OCI-LY3 (cell line): ENCODE measurements around the gene KANK3.
"Not testable (repeated sequence)": the region's sequence is repeated elsewhere in the genome, so short reads cannot be mapped to it uniquely, and the experiment has no call there.

Experiments used
- H2AFZ ChIP-seq: fragments of 200-600, 300-600 bp; shearing (Covaris generic); 2 replicates; pipeline ENCODE4 v1.6.0; 2014; ENCODE audit warnings: antibody characterized with exemption, low read depth, low read length
- H3K27ac ChIP-seq: fragments of 200-600, 300-600 bp; sonication (generic); 2 replicates; pipeline ENCODE4 v1.5.1; 2014; ENCODE audit warnings: mild to moderate bottlenecking, low read length, moderate library complexity, mixed read lengths
- H3K27me3 ChIP-seq: fragments of 200-600, 300-600 bp; sonication (generic); 2 replicates; pipeline ENCODE4 v1.6.1; 2014; ENCODE audit warnings: low read depth, low read length, mixed read lengths
- H3K36me3 ChIP-seq: fragments of 200-600, 300-600 bp; sonication (generic); replicated peaks from 2 replicates; pipeline ENCODE3; 2014; ENCODE audit warnings: low read depth, low read length, mixed read lengths
- H3K4me1 ChIP-seq: fragments of 300-600, 200-600 bp; sonication (generic); 2 replicates; pipeline ENCODE4 v1.6.1; 2014; ENCODE audit warnings: low read length, mixed read lengths
- H3K4me2 ChIP-seq: fragments of 200-600, 300-600 bp; sonication (generic); 2 replicates; pipeline ENCODE4 v1.6.1; 2014; ENCODE audit warnings: low read length, mixed read lengths
- H3K4me3 ChIP-seq: fragments of 300-600, 200-600 bp; sonication (generic); 2 replicates; pipeline ENCODE4 v1.5.1; 2014; ENCODE audit warnings: antibody characterized with exemption, mild to moderate bottlenecking, low read length, moderate library complexity
- H3K79me2 ChIP-seq: fragments of 300-600, 200-600 bp; shearing (Covaris generic); 2 replicates; pipeline ENCODE4 v1.6.1; 2014; ENCODE audit warnings: mild to moderate bottlenecking, low read length, mixed read lengths
- H3K9ac ChIP-seq: fragments of 300-600, 200-600 bp; shearing (Covaris generic); 2 replicates; pipeline ENCODE4 v1.6.0; 2014; ENCODE audit warnings: mild to moderate bottlenecking, low read length, moderate library complexity
- H3K9me3 ChIP-seq: fragments of 200-600, 300-600 bp; shearing (Covaris generic); 2 replicates; pipeline ENCODE4 v1.6.1; 2014; ENCODE audit warnings: low read length, mixed read lengths; ENCODE audit not compliant: insufficient read depth
- H4K20me1 ChIP-seq: fragments of 200-600, 300-600 bp; sonication (generic); 2 replicates; pipeline ENCODE4 v1.6.1; 2016; ENCODE audit warnings: low read length, mixed read lengths; ENCODE audit not compliant: insufficient read depth
- EZH2phosphoT487 ChIP-seq: fragments of 200-600 bp; shearing (Covaris generic); IDR thresholded peaks from 2 replicates; pipeline ENCODE4 v1.6.1; 2018; ENCODE audit warnings: antibody characterized with exemption, mixed run types, low read depth
- TF ChIP-seq, protein P1 (sequence below): fragments of 200-600, 300-600 bp; sonication (generic); IDR thresholded peaks from 2 replicates; pipeline ENCODE4 v1.5.1; 2014; ENCODE audit warnings: antibody characterized with exemption, low read length, low read depth

Gene KANK3

DNA sequence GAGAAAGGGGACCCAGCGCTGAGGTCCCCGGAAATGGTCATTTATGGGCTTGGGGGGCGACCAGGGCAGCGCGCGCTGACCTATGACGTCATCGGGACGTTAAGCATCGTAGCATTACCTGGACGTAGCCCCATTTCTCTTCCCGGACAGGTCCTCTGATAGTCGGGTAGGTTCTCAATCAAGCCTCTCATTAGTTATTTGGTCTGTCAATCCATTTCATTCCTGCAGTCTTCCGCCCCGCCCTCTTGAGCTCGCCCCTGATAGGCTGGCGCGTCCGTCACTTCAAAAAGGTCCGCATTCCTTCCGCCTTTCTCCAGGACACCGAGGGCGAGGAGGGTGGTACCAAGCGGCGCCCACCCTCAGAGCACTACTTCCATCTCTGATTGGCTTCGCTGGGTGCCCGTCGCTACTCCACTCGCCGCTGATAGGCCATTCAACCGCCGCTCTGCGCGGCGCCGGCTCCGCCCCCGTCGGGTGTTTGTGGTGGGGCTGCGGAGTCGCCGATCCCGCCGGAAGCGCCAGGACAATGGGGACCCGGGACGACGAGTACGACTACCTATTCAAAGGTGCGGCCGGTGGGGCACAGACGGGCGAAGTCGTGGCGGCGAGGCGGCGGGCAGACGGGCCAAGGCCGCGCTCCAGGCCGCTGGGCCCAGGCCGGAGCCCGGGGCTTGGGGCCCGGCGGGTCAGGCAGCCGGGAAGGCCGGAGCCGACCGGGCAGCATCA, 47.0 kb upstream of the KANK3 start, which contains the start of gene RAB11B:
Gene RAB11B, plus strand, starts transcription at position 470 of the 726 bp plus-strand sequence. Its CDS starts 57 bp downstream, at position 527.
- peak within 1 kb of the TSS; percentile 58 for H2AFZ ChIP-seq
- peak within 1 kb of the TSS; percentile 97 for H3K9ac ChIP-seq
- peak within 1 kb of the TSS; percentile 85 for H3K4me3 ChIP-seq
- peaks cover 33% of the 10 kb centered on the region for H4K20me1 ChIP-seq
- TF ChIP-seq EZH2phosphoT487, result no peak
- TF ChIP-seq, protein P1, sequence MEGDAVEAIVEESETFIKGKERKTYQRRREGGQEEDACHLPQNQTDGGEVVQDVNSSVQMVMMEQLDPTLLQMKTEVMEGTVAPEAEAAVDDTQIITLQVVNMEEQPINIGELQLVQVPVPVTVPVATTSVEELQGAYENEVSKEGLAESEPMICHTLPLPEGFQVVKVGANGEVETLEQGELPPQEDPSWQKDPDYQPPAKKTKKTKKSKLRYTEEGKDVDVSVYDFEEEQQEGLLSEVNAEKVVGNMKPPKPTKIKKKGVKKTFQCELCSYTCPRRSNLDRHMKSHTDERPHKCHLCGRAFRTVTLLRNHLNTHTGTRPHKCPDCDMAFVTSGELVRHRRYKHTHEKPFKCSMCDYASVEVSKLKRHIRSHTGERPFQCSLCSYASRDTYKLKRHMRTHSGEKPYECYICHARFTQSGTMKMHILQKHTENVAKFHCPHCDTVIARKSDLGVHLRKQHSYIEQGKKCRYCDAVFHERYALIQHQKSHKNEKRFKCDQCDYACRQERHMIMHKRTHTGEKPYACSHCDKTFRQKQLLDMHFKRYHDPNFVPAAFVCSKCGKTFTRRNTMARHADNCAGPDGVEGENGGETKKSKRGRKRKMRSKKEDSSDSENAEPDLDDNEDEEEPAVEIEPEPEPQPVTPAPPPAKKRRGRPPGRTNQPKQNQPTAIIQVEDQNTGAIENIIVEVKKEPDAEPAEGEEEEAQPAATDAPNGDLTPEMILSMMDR, result no peak
- peaks cover 5% of the 10 kb centered on the region for H3K4me1 ChIP-seq
- H3K27me3 ChIP-seq, result no peaks in the 10 kb centered on the region
- no peaks in the 10 kb centered on the region for H3K36me3 ChIP-seq
- H3K4me2 ChIP-seq, result peak within 1 kb of the TSS; percentile 66
- peaks cover 40% of the 10 kb centered on the region for H3K79me2 ChIP-seq
- H3K9me3 ChIP-seq, result no peaks in the 10 kb centered on the region
- peak within 1 kb of the TSS; percentile 85 for H3K27ac ChIP-seq

DNA sequence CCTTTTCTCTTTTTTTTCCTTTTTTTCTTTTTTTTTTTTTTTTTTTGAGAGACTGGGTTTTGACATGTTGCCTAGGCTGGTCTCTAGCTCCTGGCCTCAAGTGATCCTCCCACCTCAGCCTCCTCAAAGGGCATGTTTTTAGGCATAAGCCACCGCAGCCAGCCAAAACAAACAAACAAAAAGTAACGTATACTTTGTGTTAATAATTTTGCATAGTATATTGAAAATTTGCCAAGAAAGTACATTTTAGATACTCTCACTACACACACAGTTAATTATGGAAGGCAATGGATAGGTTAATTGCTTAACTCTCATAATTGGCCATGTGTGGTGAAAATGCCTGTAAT, 45.5 kb upstream of the KANK3 start:
- no peak for TF ChIP-seq EZH2phosphoT487
- TF ChIP-seq, protein P1, result no peak
- Histone ChIP-seq H3K4me1 (peaks cover 5% of the 10 kb centered on the region), H3K9ac (no peak overlapping the region), H3K27me3 (no peaks in the 10 kb centered on the region), H2AFZ (no peak overlapping the region), H3K4me3 (peak overlapping the region; percentile 74; the same call in 1 of the 2 replicates), H3K36me3 (no peaks in the 10 kb centered on the region), H3K79me2 (peaks cover 28% of the 10 kb centered on the region), H3K27ac (no peak overlapping the region), H3K4me2 (peak overlapping the region; percentile 66; the same call in 1 of the 2 replicates), H3K9me3 (no peaks in the 10 kb centered on the region), H4K20me1 (peaks cover 23% of the 10 kb centered on the region)

DNA sequence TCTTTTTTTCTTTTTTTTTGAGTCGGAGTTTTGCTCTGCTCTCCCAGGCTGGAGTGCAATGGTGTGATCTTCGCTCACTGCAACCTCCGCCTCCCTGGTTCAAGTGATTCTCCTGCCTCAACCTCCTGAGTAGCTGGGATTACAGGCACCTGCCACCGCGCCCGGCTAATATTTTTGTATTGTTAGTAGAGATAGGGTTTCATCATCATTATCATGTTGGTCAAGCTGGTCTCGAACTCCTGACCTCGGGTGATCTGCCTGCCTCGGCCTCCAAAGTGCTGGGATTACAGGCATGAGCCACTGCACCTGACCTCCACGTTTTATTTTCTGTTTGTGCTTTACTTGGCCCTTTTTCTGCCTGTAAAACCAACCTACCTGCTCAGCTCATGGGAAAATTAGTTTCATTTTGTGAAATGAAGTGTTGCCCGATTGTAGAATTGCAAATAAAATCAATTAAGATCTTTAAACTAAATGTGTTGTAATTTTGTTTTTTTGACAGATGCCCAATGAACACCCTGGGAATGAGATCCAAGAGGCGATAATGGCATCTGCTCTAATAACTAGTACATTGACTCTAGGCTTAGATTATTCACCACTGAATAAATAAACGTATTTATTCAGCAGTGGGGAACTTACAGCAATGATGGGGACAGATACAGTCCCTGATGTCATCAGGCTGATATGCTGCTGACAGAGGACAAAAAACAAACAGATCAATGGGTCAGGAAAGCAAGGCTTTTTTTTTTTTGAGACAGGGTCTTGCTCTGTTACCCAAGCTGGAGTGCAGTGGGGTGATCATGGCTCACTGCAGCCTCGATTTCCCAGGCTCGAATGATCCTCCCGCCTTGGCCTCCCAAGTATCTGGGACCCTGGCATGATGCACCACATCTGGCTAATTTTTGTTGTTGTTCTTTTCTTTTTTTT, 44.9 kb upstream of the KANK3 start:
- TF ChIP-seq, protein P1, result no peak
- TF ChIP-seq EZH2phosphoT487, result no peak
- Histone ChIP-seq H3K4me3 (no peak overlapping the region), H3K36me3 (no peaks in the 10 kb centered on the region), H2AFZ (no peak overlapping the region), H4K20me1 (peaks cover 17% of the 10 kb centered on the region), H3K79me2 (peaks cover 22% of the 10 kb centered on the region), H3K27ac (no peak overlapping the region), H3K4me1 (peaks cover 5% of the 10 kb centered on the region), H3K4me2 (no peak overlapping the region), H3K27me3 (no peaks in the 10 kb centered on the region), H3K9ac (no peak overlapping the region), H3K9me3 (no peaks in the 10 kb centered on the region)

DNA sequence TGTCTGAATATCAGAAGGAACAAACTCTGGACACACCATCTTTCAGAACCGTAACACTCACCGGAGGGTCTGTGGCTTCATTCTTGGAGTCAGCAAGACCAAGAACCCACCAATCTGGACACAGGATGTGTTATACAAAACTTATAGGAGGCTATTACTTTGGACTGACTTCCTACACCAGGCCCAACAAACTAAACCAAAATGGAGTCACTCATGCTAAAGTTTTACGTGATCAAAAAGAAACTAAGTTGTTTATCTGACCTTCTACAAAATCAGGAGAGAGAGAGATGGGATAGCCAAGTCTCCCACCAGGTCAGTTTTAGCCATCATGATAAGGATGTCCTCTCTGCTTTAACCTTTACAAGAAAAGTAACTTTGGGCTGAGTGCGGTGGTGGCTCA, 43.9 kb upstream of the KANK3 start:
- Histone ChIP-seq H3K9ac (no peak overlapping the region), H3K4me1 (peaks cover 5% of the 10 kb centered on the region), H3K79me2 (peaks cover 14% of the 10 kb centered on the region), H3K36me3 (no peaks in the 10 kb centered on the region), H3K4me2 (no peak overlapping the region), H3K27me3 (no peaks in the 10 kb centered on the region), H3K9me3 (no peaks in the 10 kb centered on the region), H3K27ac (no peak overlapping the region), H2AFZ (no peak overlapping the region), H3K4me3 (no peak overlapping the region), H4K20me1 (peaks cover 12% of the 10 kb centered on the region)
- TF ChIP-seq, protein P1, result no peak
- no peak for TF ChIP-seq EZH2phosphoT487

DNA sequence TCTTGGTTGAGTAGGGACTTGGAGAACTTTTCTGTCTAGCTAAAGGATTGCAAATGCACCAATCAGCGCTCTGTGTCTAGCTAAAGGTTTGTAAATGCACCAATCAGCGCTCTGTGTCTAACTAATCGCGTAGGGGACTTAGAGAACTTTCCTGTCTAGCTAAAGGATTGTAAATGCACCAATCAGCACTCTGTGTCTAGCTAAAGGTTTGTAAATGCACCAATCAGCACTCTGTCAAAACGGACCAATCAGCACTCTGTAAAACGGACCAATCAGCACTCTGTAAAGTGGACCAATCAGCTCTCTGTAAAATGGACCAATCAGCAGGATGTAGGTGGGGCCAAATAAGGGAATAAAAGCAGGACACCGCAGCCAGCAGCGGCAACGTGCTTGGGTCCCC, 43.4 kb upstream of the KANK3 start:
- not testable (repeated sequence) for H3K9ac ChIP-seq, H3K27ac ChIP-seq, H3K4me1 ChIP-seq, H3K4me2 ChIP-seq, H3K79me2 ChIP-seq, H3K36me3 ChIP-seq, H2AFZ ChIP-seq, H3K27me3 ChIP-seq, H4K20me1 ChIP-seq, H3K9me3 ChIP-seq, H3K4me3 ChIP-seq

DNA sequence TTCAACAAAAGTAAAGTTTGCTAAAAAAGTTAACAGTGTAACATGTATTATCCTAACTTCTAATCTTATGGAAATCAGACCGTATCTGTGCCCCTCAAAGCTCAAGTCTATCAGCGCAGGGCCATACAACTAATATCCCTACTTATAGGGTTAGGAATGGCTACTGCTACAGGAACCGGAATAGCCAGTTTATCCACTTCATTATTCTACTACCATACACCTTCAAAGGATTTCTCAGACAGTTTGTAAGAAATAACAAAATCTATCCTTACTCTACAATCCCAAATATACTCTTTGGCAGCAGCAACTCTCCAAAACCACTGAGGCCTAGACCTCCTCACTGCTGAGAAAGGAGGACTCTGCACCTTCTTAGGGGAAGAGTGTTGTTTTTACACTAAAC, 42.5 kb upstream of the KANK3 start:
- not testable (repeated sequence) for H3K4me3 ChIP-seq, H3K79me2 ChIP-seq, H3K4me2 ChIP-seq, H2AFZ ChIP-seq, H3K27me3 ChIP-seq, H3K27ac ChIP-seq, H3K36me3 ChIP-seq, H4K20me1 ChIP-seq, H3K4me1 ChIP-seq, H3K9ac ChIP-seq, H3K9me3 ChIP-seq
